ENCODE results near the gene LLGL1.
A peak's percentile ranks its signal among the peaks of the same experiment; 100 is the strongest.
"Not testable (repeated sequence)": the region's sequence is repeated elsewhere in the genome, so short reads cannot be mapped to it uniquely, and the experiment has no call there.

LLGL1 gene

DNA sequence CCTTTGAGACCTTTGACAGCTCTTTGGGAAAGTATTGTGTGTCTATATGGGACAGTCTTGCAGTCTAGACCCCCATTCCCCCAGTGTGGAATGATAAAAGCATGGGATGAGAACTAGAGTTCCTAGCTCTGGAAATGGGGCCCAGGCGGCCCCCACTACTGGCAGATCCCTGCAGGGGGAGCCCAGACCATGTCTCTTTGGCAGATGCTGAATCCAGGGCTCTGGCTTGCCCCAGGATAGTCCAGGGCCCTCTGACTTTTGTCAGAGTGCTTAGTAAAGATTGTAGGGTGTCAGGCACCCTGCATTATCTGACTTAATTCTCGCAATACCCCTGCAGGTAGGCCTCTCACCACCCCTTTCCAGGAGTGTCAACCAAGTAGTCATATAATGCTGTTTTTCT is 33.5 kb upstream of the LLGL1 start:
- DNase-seq (ENCODE audit: low read depth in 4 of 4, low spot score in 1 of 4): no peak

DNA sequence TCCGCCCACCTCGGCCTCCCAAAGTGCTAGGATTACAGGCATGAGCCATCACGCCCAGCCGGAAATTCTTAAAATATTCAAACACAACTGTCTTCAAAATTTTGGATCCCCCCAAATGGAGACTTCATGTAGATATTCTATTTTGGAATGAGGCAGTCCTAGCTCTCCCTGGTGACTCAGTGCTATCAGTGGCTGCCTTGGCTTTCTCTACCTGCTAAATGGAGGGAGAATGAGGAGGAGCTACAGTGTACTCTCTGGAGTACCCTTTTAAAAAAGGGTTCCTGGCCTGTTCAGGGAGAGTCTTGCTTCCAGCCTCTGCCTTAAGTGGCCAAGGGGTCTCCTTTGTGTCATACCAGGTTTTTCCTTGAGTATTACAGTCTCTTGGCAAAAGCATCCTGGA is 31.0 kb upstream of the LLGL1 start:
- DNase-seq (ENCODE audit: low read depth in 4 of 4, low spot score in 1 of 4): no peak

DNA sequence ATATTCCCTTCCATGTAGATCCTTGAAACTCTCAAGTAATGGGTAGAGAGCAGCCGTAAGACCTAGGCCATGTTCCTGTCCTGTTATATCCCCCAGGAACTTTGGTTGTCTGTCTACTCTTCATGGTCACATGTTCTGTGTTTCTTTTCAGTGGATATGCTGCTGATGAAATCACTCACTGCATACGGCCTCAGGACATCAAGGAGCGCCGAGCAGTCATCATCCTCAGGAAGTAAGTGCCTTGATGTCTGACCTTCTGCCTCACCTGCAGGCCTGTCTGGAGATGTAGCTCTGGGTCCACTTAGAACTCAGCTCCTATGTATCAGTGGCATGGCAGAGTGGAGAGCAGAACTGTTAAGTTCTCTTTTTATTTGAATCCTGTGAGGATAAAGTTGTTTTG is 30.6 kb upstream of the LLGL1 start:
- DNase-seq (ENCODE audit: low read depth in 4 of 4, low spot score in 1 of 4): no peak

DNA sequence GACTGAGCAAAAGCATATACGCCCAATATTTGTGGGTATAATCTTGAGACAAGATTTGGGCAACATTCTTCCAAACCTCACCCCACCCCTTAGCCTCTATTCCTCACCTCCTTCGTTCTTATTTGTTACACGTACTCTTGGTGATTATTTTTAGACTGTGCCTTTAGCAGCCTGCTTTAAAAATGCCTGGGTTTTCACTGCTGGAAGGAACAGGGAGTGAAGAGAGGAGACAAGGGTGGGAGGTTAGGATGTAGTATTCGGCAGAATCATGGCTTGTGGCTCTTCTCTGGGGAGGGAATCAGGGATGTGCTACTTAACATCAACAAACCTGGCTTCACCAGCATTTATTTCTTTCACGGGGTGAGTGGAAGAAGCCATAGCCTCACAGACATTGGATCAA is 30.2 kb upstream of the LLGL1 start:
- DNase-seq (ENCODE audit: low read depth in 4 of 4, low spot score in 1 of 4): no peak

DNA sequence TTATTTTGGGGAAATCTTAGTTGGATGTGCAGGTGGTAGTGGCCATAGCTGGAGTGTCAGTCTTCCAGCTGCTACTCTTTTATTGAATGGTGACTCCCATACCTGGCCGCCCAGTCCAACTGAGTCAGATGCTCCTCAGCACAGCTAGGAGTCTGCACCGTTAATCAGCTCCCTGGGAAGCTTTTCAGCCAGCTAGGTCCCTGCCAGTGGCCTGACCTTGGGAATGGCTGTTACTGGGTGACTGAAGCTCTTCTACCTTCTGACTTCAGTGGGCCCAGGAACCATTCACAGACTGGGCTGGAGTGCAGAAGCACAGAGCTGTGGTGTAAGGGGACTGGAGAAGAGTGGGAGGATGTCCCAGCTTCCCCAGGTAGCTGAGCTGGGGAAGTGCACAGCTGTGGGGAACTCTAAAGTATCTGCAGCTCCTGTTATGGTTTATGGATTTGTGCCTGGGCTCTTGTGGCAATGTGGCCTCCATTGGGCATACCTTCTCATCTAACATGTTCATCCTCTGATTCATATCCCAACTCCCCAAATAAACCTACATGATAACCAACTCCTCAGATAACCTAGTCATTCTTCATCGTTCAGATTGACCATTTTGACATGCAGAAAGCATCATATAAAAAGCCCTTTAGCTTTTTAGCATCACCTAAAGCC is 27.8 kb upstream of the LLGL1 start:
- DNase-seq (ENCODE audit: low read depth in 4 of 4, low spot score in 1 of 4): no peak

DNA sequence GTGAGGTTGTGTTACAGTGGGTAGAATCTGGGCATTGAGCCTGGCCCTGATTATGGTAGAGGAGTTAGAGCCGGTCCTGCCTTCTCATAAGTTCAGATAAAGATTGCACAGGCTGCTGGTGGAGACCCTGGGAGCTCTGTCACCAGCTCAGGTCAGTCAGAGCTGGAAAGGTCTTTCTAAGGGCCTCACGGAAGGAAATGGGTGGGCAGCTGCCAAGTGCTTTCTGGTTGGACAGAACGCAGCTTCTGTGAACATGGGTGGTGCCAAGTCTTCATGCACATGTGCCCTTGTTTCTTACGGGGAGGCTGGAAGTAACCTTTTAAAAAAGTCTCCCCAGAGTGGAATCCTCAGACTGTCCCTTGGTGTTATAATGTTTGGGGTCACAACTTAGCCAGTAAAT is 26.9 kb upstream of the LLGL1 start:
- DNase-seq (ENCODE audit: low read depth in 4 of 4, low spot score in 1 of 4): no peak

DNA sequence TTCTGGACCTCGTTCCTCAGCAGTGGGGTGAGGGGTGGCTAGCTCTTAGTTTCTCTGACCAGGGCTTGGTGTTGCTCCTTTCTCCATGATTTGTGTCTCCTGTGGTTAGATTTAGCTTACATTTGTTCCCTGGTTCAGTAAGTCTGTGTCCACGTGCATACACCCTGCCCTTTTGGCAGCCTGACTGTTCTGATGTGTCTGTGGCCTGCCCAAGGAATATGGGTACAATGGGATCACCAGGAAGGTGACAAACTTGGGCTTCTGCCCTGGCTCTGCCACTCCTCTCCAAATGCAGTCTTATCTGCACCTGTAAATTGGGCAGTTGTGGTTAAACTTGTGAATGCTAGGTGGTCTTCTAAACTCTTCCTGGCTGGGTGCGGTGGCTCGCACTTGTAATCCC is 24.3 kb upstream of the LLGL1 start:
- DNase-seq (ENCODE audit: low read depth in 4 of 4, low spot score in 1 of 4): no peak

DNA sequence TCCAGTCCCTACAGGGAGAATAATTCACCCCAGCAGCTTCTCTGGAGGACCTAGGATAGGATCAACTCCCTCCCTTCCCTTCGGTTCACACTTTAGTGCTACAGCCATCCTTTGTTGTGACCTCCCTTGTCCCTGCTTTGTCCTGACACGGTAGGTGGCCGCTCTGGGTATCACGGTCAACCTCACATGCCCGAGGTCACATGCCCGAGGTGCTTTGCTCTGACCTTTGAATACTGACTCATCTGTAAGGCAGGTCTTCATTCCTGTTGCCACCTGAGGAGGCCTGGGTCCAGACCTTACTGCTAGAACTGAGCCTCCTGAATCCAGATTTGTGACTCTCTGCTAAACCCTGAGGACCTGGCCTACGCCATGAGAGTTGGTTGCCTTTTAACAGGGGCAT is 22.1 kb upstream of the LLGL1 start:
- DNase-seq (ENCODE audit: low read depth in 4 of 4, low spot score in 1 of 4): no peak

DNA sequence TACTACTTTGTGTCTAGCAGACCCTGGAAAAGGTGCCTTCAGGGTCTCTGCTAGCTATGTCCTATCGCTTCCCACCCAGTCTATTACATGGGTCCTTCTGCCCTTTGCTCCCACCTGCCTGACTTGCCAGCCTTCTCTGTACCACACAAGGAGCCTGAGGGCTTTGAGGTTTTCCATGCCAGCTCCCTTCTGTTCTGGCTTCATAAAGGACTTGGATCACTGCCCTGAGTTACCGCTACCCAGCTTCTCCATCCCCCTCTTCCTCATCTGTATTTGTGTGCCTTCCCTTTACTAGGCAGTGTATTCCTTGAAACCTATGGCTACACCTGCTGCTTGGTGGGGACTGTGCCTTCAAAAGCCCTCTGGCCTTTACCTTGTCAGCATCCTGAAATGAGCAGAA is 19.6 kb upstream of the LLGL1 start:
- DNase-seq (ENCODE audit: low read depth in 4 of 4, low spot score in 1 of 4): no peak

DNA sequence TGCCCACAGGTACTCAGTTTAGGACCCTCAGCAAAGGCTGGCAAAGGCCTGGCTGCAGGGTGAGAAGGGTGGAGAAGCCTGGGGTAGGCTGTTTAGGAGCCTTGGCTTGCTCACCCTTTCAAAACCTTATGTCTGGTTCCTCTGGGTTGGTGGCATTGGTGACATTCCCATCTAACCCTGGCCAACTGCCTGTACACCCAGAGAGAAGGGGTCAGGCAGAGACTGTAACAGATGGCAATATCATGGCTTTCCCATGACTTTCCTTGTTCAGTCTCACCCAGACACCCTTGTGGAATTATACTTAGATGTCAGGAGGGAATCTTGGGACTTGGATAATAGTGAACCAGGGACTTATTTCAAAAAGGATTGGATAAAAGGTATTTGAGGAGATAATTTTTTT is 18.5 kb upstream of the LLGL1 start:
- no peak for DNase-seq (ENCODE audit: low read depth in 4 of 4, low spot score in 1 of 4)

DNA sequence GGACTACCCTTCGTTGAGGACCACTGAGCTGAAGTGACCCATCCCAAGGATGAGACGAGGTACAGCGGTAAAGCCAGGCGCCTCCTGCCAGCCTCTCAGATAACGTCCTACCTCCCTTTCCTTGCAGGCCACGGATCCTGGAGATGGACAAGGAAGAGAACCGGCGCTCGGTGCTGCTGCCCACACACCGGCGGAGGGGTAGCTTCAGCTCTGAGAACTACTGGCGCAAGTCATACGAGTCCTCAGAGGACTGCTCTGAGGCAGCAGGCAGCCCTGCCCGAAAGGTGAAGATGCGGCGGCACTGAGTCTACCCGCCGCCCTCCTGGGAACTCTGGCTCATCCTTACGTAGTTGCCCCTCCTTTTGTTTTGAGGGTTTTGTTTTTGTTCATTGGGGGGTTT is 17.3 kb upstream of the LLGL1 start:
- DNase-seq (ENCODE audit: low read depth in 4 of 4, low spot score in 1 of 4): no peak

DNA sequence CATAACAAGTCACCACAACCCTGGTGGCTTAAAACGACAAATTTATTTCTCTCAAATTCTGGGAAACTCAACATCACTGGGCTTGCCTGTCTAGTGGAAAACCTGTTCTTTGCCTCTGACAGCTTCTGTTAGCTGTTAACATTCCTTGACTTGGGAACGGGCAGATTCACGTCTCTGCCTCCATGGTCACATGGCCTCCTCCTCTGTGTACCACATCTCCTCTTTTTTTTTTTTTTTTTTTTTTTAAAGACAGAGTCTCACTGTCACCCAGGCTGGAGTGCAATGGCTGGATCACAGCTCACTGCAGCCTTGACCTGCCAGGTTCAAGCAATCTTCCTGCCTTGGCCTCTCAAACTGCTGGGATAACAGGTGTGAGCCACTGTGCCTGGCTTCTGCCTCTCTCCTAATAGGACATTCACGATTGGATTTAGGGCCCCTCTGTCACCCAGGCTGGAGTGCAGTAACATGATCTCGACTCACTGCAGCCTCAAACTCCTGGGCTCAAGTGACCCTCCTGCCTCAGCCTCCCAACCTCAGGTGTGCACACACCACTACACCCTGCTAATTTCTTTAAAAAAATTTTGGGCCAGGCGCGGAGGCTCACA is 11.7 kb upstream of the LLGL1 start:
- no peak for DNase-seq (ENCODE audit: low read depth in 4 of 4, low spot score in 1 of 4)

DNA sequence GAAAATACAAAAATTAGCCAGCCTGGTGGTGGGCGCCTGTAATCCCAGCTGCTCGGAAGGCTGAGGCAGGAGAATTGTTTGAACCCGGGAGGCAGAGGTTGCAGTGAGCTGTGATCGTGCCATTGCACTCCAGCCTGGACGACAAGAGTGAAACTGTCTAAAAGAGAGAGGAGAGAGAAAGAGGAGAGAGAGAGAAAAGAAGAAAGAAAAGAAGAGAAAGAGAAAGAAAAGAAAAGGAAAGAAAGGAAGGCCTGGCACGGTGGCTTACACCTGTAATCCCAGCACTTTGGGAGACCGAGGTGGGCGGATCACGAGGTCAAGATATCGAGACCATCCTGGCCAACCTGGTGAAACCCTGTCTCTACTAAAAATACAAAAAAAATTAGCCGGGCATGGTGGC is 8.5 kb upstream of the LLGL1 start:
- not testable (repeated sequence) for DNase-seq (ENCODE audit: low read depth in 4 of 4, low spot score in 1 of 4)

DNA sequence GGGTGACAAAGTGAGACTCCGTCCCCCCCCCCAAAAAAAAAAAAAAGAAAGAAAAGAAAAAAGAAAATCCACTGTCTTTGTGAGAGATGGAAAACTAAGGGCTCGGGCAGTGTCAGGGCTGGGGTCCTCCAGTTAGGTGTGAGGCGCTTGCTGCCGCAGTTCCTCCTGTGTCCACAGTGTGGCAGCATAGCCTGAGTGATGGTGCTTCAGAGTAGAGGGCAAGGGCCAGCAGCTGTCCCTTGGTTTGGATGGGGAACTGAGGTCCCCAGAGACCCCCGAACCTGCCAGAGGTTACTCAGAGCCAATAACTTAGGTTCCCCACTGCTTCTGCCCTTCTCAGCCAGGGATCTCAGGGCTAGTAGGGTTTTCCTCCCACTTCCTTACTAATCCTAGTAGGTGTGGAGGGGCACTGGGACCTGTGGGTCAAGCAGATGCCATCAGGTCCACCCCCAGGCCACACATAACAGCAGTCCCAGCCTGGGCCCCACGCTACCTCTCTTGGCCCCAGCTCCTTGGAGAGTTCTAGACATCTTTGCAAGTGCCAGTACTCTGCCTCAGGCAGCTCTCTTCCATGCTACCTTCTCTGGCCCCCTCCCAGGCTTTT is 7.9 kb upstream of the LLGL1 start:
- peak; percentile 49 to 66 (median 52) for DNase-seq (ENCODE audit: low read depth in 4 of 4, low spot score in 1 of 4)

DNA sequence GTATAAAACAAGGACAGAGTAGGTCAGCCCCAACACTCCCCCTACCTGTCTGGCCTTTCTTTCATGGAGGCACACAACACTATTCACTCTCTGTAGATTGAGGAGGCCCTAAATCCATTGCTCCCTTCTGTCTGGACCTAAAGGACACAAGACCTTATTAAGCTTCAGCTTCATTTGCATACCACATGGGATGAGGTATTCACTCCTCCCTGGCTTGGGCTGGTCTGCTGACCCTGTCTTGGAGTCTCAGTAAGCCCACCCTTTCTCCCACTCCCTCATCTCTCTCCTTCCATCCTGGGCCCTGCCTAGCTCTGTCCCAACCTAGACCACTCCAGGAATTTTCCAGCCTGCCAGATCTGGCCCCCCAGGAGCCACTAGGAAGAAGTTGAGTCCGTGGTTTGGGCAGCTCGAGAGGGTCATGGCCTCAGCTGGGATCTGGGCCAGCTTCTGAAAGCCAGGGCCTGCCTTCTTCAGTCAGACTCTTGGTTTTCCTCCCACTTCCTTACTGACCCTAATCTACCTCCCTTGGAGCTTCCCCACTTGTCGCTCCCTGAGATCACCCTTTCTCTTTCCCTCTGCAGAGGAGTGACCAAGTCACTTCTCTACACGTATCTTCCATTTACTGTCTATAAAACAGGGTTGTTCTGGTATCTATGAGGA is 6.5 kb upstream of the LLGL1 start:
- DNase-seq (ENCODE audit: low read depth in 4 of 4, low spot score in 1 of 4): no peak

DNA sequence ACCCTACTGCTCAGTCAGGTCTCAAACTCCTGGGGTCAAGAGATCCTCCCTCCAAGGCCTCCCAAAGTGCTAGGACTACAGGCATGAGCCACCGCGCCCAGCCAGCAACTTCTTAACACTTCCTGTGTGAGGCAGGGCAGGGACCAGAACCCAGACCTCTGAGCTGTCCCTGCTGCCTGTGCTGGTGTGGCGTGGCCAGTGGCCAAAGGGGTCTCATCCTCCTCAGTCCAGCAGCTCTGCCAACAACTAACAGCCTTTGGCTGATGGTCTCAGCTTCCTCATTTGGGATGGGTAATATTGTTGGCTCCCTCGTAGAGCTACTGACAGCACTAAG is 1.4 kb upstream of the LLGL1 start:
- no peak for DNase-seq (ENCODE audit: low read depth in 4 of 4, low spot score in 1 of 4)

DNA sequence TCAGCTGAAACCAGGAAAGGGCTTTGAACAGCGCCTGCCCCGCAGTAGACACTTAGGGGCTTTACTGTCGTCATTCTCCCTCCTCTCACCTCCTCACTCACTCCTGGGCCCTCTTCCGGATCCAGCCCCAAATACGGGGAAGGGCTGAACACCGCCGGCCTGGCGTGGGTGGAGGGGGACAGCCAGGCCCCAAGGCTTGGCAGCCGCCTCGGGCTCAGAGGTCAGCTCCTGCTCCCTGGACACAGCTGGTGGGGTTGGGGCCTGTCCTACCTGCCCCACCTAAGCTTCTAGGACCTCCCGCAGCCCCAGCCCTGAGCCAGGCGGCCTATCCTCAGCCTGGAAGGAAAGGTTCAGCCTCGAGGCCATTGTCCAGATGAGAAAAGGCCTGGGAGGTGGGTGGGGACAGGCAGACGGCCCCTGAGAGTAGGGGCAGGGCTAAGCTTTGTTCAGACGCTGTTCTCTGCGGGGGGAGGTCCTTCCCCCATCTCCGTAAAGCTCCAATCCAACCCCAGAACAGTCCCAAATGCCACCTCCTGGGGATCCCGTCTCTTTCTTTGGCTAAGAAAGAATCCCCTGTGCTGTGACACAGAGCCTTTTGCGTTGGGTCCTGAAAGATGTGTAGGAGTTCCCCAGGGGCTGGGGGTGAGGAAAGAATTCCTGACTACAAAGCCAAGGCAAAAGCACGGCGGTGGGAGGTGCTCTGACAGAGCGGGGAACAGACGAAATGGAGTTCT is 881 bp upstream of the LLGL1 start:
- DNase-seq (ENCODE audit: low read depth in 4 of 4, low spot score in 1 of 4): no peak

DNA sequence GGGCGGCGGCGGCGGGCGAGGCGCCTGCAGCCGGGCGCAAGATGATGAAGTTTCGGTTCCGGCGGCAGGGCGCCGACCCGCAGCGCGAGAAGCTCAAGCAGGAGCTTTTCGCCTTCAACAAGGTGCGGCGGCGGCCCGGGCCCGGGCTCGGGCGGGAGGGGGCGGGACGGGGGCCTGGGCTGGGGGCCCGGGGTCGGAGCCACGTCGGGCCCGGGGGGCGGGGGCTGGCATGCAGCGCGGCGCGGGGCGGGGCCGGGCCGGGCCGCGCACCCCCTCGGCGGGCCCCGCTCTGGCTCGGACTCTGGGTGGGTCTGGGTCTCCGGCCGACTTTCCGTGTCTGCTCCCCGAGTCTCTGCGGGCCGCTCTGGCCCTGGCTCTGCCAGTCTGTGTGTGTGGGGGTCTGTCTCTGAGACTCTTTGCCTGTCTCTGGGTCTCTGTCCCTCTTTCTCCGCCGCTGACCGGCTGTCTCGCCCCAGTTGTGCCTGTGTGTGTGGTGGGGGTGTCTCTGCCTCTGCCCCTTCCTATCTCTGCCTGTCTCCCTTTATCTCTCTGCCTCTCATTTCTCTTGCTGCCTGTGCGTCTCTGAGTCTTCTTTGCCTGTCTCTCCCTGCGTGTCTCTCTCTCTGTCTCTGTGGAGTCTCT is 328 bp downstream of the LLGL1 start:
- peak in 2 of 4 experiments; percentile 14 to 21 for DNase-seq (ENCODE audit: low read depth in 4 of 4, low spot score in 1 of 4)

DNA sequence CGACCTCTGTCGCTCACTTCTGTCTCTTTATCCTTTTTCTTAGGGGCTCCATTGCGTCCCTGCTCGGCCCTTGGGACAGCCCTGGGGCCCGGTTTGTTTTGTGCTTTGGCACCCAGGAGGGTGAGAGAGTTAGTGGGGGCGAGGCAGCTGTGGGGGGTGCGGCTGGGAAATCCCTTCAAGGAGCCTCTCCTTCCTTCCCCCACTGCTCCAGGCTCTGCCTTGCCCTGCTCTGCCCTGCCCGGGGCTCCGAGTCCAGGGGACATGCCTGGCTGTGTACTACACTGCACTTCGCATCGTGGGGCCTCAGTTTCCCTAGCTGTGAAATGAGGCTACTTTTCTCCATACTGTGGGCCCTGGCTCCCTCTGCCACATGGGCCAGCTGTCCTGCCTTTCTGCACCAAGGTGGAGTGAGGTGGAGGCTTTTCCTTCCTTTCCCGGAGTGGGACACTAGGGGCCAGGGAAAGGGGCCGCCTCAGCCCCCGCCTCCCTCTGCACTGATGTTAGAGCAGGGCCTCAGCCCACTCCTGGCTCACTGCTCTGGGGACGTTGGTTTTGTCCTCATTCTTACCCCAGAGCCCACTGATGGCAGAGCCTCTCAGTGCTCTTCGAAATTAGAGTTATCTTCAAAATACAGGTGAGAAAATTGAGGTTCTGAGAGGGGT is 980 bp downstream of the LLGL1 start:
- no peak for DNase-seq (ENCODE audit: low read depth in 4 of 4, low spot score in 1 of 4)

DNA sequence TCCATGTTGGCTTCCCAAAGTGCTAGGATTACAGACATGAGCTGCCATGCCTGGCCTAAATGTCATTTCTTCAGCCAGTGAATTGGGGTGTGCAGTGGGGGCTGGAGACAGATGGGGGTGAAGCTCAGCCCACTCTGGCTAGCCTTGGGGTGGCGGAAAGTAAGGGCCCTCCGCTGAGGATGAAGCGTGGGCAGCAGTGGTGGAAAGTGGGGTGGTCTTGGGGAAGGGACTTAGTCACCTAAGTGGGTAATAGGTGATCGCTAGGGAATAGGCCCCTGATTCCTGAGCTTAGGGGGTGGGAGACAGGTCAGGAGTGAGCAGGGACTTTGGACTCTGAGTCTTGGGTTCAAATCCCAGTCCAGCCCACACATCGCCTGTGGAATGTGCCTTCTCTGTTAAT is 2.2 kb downstream of the LLGL1 start:
- DNase-seq (ENCODE audit: low read depth in 4 of 4, low spot score in 1 of 4): no peak

DNA sequence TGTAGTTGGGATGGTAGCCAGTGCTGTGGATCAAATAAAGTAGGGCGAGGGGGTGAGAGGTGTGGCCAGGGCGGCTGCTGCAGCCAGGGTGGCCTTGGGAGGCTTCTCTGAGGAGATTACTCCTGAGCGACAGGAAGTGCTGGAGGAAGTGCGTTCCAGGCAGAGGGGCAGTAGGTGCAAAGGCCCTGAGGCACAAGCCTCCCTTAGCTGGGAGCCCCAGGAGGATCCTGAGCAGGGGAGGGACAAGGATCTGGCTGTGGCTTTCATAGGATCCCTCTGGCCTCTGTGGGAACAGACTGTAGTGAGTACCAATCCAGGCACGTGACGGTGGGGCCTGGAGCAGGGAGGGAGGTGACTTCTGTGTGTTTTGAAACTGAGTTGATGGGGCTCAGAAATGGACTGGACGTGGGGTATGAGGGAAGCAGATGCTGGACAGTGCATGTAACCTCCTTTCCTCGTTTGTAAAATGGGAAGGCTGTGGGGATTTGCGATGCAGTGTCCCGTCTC is 2.8 kb downstream of the LLGL1 start:
- DNase-seq (ENCODE audit: low read depth in 4 of 4, low spot score in 1 of 4): no peak
